Colonic mucosa (tissue), 4 donors: Measurements from ENCODE around the gene ZNF835. TPM values are rescaled to one million over a fixed set of nuclear protein-coding genes. Genes with fewer than 3 reads are reported as not detected.
"Not testable (repeated sequence)": the region's sequence is repeated elsewhere in the genome, so short reads cannot be mapped to it uniquely, and the experiment has no call there.

ENCODE experiments used
- DNase-seq: peaks from one replicate; pipeline ENCODE4 v3.0.0-alpha.2; 2020
- H3K27ac ChIP-seq: fragments of 200-600 bp; one replicate; pipeline ENCODE4 v1.8.0; 2021
- H3K27me3 ChIP-seq: fragments of 200-600 bp; one replicate; pipeline ENCODE4 v1.8.0; 2021
- H3K36me3 ChIP-seq: fragments of 200-600 bp; one replicate; pipeline ENCODE4 v1.8.0; 2021
- H3K4me1 ChIP-seq: fragments of 200-600 bp; one replicate; pipeline ENCODE4 v1.8.0; 2021; ENCODE audit warnings: mild to moderate bottlenecking
- H3K4me3 ChIP-seq: fragments of 200-600 bp; one replicate; pipeline ENCODE4 v1.8.0; 2021
- H3K9ac ChIP-seq, 2 donors: one replicate each; pipeline ENCODE4 v1.7.0; 2013; ENCODE audit warnings: control low read depth in 2 of 2, low read depth in 2 of 2, low read length in 2 of 2
- H3K9me3 ChIP-seq: fragments of 200-600 bp; one replicate; pipeline ENCODE4 v1.8.0; 2021
- intact Hi-C: fragments of 100-400 bp; cut with DNase I; formaldehyde crosslinking; loops from one replicate; pipeline ENCODE4 v1.14.1; 2022
- total RNA-seq, 2 donors: library from RNA; stranded (reverse); fragmentation: NEBNext Ultra II Directional in 1 of 2; extraction: Animal tissue kit (Norgen Biotek cat#: 25700) in 1 of 2; gene quantifications; one replicate each; pipeline ENCODE4 v1.2.1, GENCODE V29; 2021
- TF ChIP-seq, protein P1 (sequence below): fragments of 200-600 bp; IDR thresholded peaks from one replicate; pipeline ENCODE4 v1.8.0; 2022; ENCODE audit warnings: antibody characterized with exemption, mild to moderate bottlenecking
- donor health status: healthy.
- donor health status: DM: no; HTN: no; CAD: no.
- donor health status: DM: no; HTN: no; CAD: no.

The ZNF835 gene
- total RNA-seq, 2 donors from 2014 or later: 1.1 to 1.3 TPM

DNA sequence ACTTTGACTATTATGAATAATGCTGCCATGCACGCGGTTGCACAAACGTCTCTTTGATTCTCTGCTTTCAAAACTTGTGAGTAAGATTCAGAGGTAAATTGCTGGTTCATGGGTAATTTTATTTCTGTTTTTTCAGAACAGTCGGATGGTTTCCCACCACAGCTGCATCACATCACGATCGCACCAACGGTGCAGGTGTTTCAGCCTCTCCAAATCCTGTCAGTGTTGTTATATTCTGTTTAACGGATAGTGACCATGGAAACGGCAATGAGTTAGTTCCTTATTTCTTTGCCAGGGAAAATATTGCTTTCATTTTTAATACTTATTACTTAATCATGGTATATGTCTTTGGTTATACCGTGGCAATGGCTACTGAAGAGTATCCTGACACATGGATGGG lies 19.1 kb upstream of the ZNF835 start:
- no peak overlapping the region for H3K27ac ChIP-seq
- H3K36me3 ChIP-seq: no peaks in the 10 kb centered on the region
- H3K9ac ChIP-seq: no peak overlapping the region
- DNase-seq: no peak
- TF ChIP-seq, protein P1, sequence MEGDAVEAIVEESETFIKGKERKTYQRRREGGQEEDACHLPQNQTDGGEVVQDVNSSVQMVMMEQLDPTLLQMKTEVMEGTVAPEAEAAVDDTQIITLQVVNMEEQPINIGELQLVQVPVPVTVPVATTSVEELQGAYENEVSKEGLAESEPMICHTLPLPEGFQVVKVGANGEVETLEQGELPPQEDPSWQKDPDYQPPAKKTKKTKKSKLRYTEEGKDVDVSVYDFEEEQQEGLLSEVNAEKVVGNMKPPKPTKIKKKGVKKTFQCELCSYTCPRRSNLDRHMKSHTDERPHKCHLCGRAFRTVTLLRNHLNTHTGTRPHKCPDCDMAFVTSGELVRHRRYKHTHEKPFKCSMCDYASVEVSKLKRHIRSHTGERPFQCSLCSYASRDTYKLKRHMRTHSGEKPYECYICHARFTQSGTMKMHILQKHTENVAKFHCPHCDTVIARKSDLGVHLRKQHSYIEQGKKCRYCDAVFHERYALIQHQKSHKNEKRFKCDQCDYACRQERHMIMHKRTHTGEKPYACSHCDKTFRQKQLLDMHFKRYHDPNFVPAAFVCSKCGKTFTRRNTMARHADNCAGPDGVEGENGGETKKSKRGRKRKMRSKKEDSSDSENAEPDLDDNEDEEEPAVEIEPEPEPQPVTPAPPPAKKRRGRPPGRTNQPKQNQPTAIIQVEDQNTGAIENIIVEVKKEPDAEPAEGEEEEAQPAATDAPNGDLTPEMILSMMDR: no peak
- H3K4me3 ChIP-seq: no peak overlapping the region
- H3K27me3 ChIP-seq: no peaks in the 10 kb centered on the region
- H3K9me3 ChIP-seq: no peaks in the 10 kb centered on the region
- H3K4me1 ChIP-seq: no peaks in the 10 kb centered on the region
- intact Hi-C loops: no loop called here

DNA sequence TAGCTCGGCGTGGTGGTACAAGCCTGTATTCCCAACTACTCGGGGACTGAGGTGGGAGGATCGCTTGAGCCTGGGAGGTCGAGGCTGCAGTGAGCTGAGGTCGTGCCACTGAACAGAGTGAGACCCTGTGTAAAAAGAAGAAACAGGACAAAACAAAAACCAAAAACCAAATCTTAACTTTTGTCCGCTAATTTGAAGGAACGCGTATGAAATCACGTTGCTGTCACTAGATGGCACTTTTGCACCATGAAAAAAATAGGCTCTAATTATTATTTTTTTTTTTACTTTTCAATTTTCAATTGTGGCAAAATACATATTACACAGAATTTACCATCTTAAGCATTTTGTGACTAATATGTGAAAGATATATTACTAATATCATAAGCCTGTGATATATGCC lies 17.6 kb upstream of the ZNF835 start:
- no peak overlapping the region for H3K27ac ChIP-seq
- no peaks in the 10 kb centered on the region for H3K27me3 ChIP-seq
- H3K4me3 ChIP-seq: no peak overlapping the region
- H3K9ac ChIP-seq: no peak overlapping the region
- H3K9me3 ChIP-seq: no peaks in the 10 kb centered on the region
- intact Hi-C loops: no loop called here
- DNase-seq: no peak
- no peaks in the 10 kb centered on the region for H3K4me1 ChIP-seq
- H3K36me3 ChIP-seq: no peaks in the 10 kb centered on the region
- TF ChIP-seq, protein P1: no peak

- Histone ChIP-seq H3K9ac (no peak overlapping the region), H3K9me3 (no peaks in the 10 kb centered on the region), H3K4me1 (no peaks in the 10 kb centered on the region), H3K36me3 (no peaks in the 10 kb centered on the region), H3K27me3 (no peaks in the 10 kb centered on the region), H3K27ac (no peak overlapping the region), H3K4me3 (no peak overlapping the region)
- TF ChIP-seq, protein P1: no peak
- intact Hi-C loops: no loop called here
- no peak for DNase-seq
These were observed 15.5 kb upstream of the ZNF835 start for GRCh38 chr19:56687031-56687430.

- Histone ChIP-seq H3K4me1 (no peaks in the 10 kb centered on the region), H3K9ac (no peak overlapping the region), H3K9me3 (no peaks in the 10 kb centered on the region), H3K4me3 (no peak overlapping the region), H3K36me3 (no peaks in the 10 kb centered on the region), H3K27ac (no peak overlapping the region), H3K27me3 (no peaks in the 10 kb centered on the region)
- TF ChIP-seq, protein P1: no peak
- intact Hi-C loops: no loop called here
- no peak for DNase-seq
These were observed 11.6 kb upstream of the ZNF835 start for GRCh38 chr19:56683116-56683515.

DNA sequence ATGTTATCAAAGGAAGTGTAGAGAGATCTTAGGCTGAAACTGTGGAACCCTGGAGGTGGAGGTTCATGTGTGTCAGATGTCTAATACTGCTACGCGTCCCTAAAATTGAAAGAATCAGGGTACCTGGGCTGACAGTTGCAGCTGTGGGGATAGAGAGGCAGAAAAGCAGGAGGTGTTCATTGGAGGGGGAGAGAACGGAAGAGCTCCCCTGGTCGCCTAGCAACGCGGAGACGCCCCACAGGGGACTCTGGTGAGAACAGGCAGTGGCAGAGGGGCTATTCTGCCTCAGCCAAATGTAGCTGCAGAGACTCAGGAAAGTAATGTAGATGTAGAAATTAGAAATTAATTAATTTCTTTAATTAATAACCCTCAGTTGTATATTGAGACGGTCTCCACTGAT lies 10.1 kb upstream of the ZNF835 start:
- intact Hi-C loops: no loop called here
- Histone ChIP-seq H3K36me3 (no peaks in the 10 kb centered on the region), H3K4me3 (no peak overlapping the region), H3K9me3 (no peaks in the 10 kb centered on the region), H3K27me3 (no peaks in the 10 kb centered on the region), H3K4me1 (no peaks in the 10 kb centered on the region), H3K27ac (no peak overlapping the region), H3K9ac (no peak overlapping the region)
- TF ChIP-seq, protein P1: no peak
- no peak for DNase-seq

DNA sequence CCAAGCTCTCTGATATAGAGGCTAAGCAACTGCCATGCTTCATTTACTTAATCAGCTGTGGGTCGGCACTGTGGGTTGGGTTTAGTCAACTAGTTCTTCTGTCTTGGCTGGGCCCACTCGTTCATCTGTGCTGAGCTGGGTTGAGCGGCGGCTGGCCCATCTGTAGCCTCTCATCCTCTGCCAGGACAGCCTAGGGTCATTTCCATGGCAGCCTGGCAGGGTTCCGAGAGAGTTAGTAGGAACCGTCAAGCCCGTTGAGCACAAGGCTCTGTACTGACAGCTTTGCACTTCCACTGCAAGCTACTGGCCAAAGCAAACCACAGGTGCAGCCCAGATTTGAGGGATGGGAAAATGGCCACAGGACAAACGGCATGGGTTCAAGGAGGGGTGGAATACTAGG lies 6.6 kb upstream of the ZNF835 start:
- H3K4me3 ChIP-seq: no peak overlapping the region
- H3K36me3 ChIP-seq: no peaks in the 10 kb centered on the region
- H3K4me1 ChIP-seq: no peaks in the 10 kb centered on the region
- DNase-seq: no peak
- intact Hi-C loops: no loop called here
- H3K27ac ChIP-seq: no peak overlapping the region
- TF ChIP-seq, protein P1: no peak
- H3K27me3 ChIP-seq: no peaks in the 10 kb centered on the region
- H3K9me3 ChIP-seq: no peaks in the 10 kb centered on the region
- H3K9ac ChIP-seq: no peak overlapping the region

DNA sequence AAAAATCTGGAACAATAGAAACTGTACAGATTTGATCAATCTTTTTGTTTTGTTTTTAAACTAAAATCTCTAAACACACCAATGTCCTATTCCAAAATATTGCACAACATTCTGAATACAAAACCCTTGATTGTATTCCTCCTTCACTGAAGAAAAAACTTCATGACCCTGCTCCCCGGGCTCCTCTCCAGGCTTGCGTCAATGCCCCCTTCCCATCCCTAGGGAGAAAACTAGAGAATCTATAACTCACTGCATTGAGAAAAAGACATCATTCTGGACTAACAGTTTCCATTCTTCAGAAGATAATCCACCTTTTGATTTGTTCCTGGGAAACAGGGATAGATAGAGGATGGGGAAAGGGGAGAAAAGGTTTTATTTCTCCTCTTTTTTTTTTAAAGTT lies 1.1 kb upstream of the ZNF835 start:
- H3K36me3 ChIP-seq, intact Hi-C loops, H3K27ac ChIP-seq: not testable (repeated sequence)

More for the DNA sequence above, 1.1 kb upstream of the ZNF835 start:
- not testable (repeated sequence) for H3K9me3 ChIP-seq, H3K4me1 ChIP-seq, DNase-seq, H3K27me3 ChIP-seq, H3K4me3 ChIP-seq, H3K9ac ChIP-seq
